ENCODE results near the gene FLT3.
"Not testable (repeated sequence)": the region's sequence is repeated elsewhere in the genome, so short reads cannot be mapped to it uniquely, and the experiment has no call there.

FLT3 gene

GRCh38 chr13:28099396-28100149 is 803 bp downstream of the FLT3 start:
- DNase-seq: no peak

- DNase-seq: no peak
Observed at GRCh38 chr13:28097503-28097902, 2.9 kb downstream of the FLT3 start.

- DNase-seq: peak; percentile 28
Observed at GRCh38 chr13:28094306-28094705, 6.1 kb downstream of the FLT3 start.

GRCh38 chr13:28093881-28094280 is 6.5 kb downstream of the FLT3 start:
- no peak for DNase-seq

- DNase-seq: no peak
Observed at GRCh38 chr13:28092431-28092830, 7.9 kb downstream of the FLT3 start.

GRCh38 chr13:28089065-28089464 is 11.3 kb downstream of the FLT3 start:
- DNase-seq: no peak

- DNase-seq: not testable (repeated sequence)
Observed at GRCh38 chr13:28077820-28078219, 22.6 kb downstream of the FLT3 start.

GRCh38 chr13:28077231-28077630 is 23.1 kb downstream of the FLT3 start:
- peak; percentile 22 for DNase-seq

- no peak for DNase-seq
Observed at GRCh38 chr13:28071424-28071823, 29.0 kb downstream of the FLT3 start.

GRCh38 chr13:28067491-28067890 is 32.9 kb downstream of the FLT3 start:
- no peak for DNase-seq

- DNase-seq: peak; percentile 59
Observed at GRCh38 chr13:28058866-28059613, 41.3 kb downstream of the FLT3 start.

GRCh38 chr13:28056970-28057712 is 43.2 kb downstream of the FLT3 start:
- peak; percentile 42 for DNase-seq

- DNase-seq: no peak
Observed at GRCh38 chr13:28056426-28056825, 44.0 kb downstream of the FLT3 start.

GRCh38 chr13:28055357-28055756 is 45.0 kb downstream of the FLT3 start:
- DNase-seq: no peak

GRCh38 chr13:28052945-28053344 is 47.4 kb downstream of the FLT3 start:
- DNase-seq: peak; percentile 73

GRCh38 chr13:28049880-28050875 is 50.2 kb downstream of the FLT3 start:
- no peak for DNase-seq

GRCh38 chr13:28049215-28049614 is 51.2 kb downstream of the FLT3 start:
- DNase-seq: no peak

GRCh38 chr13:28048768-28049167 is 51.6 kb downstream of the FLT3 start:
- DNase-seq: no peak

- DNase-seq: peak; percentile 56
Observed at GRCh38 chr13:28047757-28048388, 52.5 kb downstream of the FLT3 start.

- no peak for DNase-seq
Observed at GRCh38 chr13:28046981-28047380, 53.4 kb downstream of the FLT3 start.

GRCh38 chr13:28045861-28046260 is 54.5 kb downstream of the FLT3 start:
- DNase-seq: no peak

- no peak for DNase-seq
Observed at GRCh38 chr13:28044608-28045007, 55.8 kb downstream of the FLT3 start.

Measured in inflammatory macrophage treated with lipopolysaccharide for 4 hours (primary cell).